Cardiac ventricle fibroblast (primary cell): ENCODE results near the gene C6orf52. TPM values are rescaled to one million over a fixed set of nuclear protein-coding genes. Genes with fewer than 3 reads are reported as not detected.

Source experiments
- total RNA-seq: library from RNA; depleted of rRNA; stranded (reverse); fragments of >200 nt; gene quantifications from 2 replicates; pipeline ENCODE4 v1.2.3, GENCODE V29; 2015

C6orf52 gene
- total RNA-seq: not detected in 2 replicates

GRCh38 chr6:10694302-10695085 lies at the start of gene C6orf52, which contains the start of gene PAK1IP1:
TSS of gene C6orf52 (minus strand) at chr6:10694616. CDS start at chr6:10687550, 7,066 bp downstream.
TSS of gene PAK1IP1 (plus strand) at chr6:10694972. CDS start at chr6:10694986, 14 bp downstream.

GRCh38 chr6:10722820-10723566 lies 28.6 kb upstream of the C6orf52 start, which contains the start of gene TMEM14C:
TSS of gene TMEM14C (plus strand) at chr6:10723070. CDS start at chr6:10724614, 1,544 bp downstream.

Other genes with a start within 250 kb of the C6orf52 start
- gene GCNT2, start 173.3 kb downstream of the C6orf52 start, total RNA-seq: not detected in 2 replicates
- gene PAK1IP1, start 356 bp upstream of the C6orf52 start, total RNA-seq: 8.9 and 12.9 TPM in 2 replicates
- gene TMEM14C, start 28.5 kb upstream of the C6orf52 start, total RNA-seq: 182 and 185 TPM in 2 replicates
- gene TMEM14B, start 53.2 kb upstream of the C6orf52 start, total RNA-seq: 45.9 and 51.0 TPM in 2 replicates
- not detected in 2 replicates for gene MAK, start 143.9 kb upstream of the C6orf52 start, total RNA-seq
- gene GCM2, start 187.4 kb upstream of the C6orf52 start, total RNA-seq: not detected in 2 replicates
- gene SYCP2L, start 192.4 kb upstream of the C6orf52 start, total RNA-seq: not detected in 2 replicates